GDM1 (cell line): ENCODE data around the gene TBC1D22B.
"Not testable (repeated sequence)": the region's sequence is repeated elsewhere in the genome, so short reads cannot be mapped to it uniquely, and the experiment has no call there.

ENCODE experiments used
- DNase-seq: peaks from one replicate; lab custom pipeline; 2025; lab: John Stamatoyannopoulos, UW

TBC1D22B gene

DNA sequence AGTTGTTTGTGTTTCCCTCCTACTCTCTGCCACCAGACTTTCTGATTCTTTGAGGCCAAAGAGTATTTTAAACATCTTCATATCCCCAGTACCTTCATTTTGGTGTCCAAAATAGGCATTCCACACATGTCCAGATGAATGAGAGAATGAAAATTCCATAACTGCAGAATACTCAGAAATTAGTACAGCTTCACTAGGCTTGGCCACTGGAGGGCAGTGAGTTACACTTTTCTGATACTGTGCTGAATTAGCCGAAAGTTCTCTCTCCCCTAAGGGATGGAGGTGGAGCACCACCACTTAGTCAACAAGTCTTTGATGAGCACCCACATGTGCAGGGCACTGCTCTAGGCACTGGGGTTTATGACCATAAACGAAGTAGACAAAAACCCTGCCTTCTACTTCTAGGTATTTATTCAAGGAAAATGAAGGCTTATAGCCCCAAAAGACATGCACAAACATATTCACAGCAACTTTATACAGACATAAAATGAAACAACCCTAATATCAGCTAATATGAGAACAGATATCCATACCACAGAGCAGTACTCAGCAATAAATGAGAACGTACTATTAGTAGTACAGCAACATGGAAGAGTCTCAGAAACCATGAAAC, 46.4 kb downstream of the TBC1D22B start:
- DNase-seq: no peak

DNA sequence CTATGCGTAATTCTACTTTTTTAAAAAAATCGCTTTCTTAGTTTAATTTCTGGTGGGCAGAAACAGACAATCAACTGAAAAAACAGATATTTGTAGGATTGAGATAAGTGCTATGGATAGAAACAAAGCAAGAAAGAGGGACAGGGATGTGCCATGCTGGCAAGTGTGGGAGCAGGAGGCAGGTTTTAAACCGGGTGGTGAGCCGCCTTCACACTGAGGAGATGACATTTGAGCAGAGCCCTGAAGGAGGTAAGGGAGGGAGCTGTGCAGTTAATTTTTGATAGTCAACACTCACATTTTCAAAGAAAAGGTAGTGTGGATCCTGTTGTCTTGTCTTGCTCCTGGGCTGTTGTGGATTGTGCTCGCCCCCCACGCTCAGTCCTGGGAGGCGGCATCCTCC, 47.2 kb downstream of the TBC1D22B start:
- DNase-seq: no peak

DNA sequence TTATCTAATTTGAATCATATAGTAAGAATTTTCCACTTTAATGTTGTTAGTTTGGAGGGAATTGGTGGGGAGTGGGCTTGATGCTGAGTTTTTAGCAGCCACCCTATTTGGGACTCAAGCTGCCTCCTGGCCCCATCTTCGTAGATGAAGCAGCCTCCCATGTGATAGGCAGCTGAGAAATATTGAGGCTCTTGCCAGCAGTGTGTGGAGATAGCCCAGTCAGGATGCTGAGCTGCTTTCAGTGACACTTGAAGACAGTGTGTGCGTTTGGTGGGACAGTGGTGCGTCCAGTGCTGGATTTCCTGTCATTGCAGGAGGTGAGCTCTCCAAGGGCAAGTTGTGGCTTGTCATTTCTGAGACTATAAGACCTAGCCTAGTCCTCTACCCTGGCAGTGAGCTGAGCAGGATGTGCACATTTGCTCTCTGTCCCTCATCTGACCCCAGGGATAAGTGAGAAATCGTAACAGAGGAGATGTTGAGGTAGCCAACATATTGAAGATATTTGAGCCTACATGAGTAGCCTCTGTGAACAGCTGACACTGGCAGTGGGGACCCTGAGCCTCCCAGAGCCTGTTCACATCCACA, 48.4 kb downstream of the TBC1D22B start:
- DNase-seq: no peak

DNA sequence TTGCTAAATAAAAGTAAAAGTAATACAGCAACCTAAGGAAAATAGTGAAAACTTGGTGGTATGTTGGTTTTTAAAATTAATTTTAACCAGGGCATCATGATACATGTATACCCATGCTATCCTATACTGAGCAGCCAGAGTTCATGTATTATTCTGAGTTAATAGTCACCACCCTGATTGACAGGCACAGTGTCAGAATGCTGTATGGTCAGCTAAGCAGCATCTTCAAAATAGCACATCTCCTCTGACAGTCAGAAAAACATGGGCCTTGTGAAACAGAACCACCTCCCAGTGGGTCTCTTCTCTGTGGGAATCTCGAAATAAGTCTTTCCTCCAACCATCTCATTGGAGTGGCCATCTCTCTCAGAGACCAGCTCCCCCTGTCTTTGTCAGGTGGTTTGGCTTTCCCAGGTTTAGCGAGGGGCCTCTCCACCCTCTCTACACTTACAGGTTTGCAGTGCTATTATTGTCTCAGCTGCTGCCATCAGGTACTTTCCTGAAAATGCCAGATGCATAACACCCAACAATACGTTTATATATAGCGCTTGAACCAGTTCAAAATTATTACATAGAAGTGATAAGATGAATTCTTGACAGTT, 49.2 kb downstream of the TBC1D22B start:
- DNase-seq: no peak

DNA sequence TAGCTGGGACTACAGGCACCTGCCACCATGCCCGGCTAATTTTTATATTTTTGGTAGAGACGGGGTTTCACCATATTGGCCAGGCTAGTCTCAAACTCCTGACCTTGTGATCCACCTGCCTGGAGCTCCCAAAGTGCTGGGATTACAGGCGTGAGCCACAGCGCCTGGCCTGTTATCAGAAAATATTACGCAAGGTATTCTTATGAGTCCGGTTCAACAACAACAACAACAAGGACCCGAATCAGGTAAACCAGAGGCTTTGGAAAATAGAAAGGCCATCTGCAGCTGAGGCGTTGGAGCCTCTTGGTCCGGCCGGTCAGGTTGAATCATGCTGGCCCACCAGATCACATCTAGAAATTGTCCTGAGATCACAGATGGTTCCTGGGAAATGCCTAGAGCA, 49.9 kb downstream of the TBC1D22B start:
- DNase-seq: not testable (repeated sequence)

DNA sequence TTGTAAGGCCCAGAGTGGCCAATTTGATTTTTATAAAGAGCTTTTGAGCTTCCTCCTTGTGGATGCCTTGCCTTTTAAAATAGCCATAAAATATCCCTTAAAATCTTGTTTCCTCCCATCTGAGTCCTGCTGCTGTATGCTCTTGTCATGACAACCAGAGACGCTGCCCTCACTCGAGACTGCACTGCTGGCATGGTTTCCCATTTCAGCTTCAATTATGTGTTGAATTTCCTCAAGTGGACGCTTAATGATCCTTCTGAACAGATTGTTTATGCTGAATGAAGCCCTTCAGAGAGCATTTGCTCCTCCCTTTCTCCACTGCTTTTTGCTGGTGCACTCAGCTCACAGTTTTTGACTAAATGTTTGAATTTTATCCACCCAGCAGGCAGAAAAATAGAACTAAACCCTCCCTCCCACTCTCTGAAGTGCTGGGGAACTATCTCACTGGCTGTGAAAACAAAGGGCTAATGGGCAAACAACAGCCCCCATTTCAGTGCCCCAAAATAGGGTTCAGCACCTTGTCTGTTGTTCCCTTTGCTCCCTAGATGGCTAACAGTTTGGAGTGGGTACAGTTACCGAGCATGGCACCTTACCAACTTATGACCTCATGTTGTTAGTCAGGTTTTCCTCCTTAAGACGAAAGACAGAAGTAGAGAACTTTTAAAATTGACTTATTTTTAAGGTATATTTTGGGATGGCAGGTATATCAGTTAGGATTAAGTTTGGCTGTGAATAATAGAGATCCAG, 50.7 kb downstream of the TBC1D22B start:
- no peak for DNase-seq

DNA sequence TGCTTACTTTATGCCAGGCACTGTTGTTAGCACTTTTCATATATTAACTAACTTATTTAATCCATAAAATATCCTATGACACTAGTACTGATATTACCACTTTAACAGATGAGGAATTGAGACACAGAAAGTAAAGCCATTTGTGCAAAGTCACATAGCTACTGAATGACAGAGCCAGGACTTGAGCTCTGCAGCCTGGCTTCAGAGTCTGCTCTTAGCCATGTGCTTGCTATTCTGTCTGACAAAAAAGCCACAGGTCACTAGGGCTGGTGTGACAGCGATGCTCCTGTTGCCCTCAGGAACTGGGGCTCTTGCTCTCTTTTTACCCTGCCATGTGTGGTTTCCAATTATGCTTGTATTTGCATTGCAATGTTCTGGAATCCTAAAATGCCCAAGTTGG, 51.5 kb downstream of the TBC1D22B start:
- DNase-seq: no peak

DNA sequence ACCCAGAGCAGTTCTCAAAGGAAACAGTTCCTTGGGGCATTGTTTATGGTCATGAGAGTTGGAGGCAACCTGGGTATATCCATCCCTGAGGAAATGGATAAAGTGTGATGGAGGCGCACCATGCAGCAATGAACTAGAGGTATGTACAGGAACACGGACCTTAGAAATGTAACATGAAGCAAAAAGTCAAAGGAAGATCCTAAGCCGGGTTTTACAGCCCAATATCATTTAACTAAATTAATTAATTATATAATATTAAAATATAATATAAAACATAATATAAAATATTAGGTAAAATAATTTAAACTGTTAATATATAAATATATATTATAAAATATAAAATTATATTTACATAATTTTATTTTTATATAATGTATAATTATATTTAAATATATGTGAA, 52.1 kb downstream of the TBC1D22B start:
- DNase-seq: no peak

DNA sequence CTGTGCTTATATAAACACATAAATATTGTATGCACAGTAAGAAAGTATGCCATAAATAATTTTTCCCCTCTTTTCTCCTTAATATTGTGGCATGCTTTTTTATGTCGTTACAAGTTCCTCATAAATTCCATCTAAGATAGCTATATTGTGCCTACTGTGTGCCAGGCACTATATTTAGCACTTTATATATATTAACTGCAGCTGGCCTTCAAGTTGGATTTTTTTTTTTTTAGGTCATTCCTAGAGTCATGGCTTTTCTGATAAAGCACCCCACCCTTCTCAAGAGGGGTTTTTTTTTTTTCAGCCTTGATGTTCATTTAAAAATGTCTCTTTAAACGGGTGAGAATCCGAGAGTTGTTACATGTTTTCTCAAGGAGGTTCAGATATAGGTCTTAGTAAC, 53.4 kb downstream of the TBC1D22B start:
- DNase-seq: no peak

DNA sequence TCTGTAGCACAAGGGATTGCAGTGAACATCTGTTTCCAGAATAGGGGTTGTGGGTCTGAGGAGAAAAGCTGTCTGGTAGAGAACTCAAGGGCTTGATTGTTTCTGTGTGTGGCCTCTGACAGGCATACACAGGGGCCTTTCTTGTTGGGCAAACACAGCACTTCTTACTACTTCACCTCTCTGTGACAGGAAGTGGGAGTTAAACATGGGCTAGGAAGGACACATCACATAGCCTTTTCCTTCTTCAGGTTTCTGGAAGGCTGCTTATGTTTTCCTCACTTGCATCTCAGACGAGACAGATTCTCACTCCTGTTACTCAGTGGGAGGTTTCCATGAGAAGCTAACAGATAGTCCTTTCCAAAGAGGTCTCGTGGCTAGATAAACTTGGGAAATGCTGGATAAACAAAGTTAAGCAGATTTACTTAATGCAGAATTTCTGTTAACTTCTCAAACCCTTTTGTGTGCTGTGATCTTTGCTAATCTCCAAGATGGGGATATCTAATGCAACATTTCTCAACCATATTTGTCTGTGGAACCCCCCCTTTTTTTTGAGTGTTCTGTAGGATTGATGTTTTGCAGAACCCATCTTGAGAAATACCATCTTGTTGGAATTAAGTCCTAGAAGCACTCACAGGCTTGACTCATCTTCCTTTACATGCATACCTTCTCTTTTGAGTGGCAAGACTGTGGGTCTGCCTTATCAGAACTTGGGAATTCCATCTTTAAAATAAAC, 54.3 kb downstream of the TBC1D22B start:
- DNase-seq: no peak

DNA sequence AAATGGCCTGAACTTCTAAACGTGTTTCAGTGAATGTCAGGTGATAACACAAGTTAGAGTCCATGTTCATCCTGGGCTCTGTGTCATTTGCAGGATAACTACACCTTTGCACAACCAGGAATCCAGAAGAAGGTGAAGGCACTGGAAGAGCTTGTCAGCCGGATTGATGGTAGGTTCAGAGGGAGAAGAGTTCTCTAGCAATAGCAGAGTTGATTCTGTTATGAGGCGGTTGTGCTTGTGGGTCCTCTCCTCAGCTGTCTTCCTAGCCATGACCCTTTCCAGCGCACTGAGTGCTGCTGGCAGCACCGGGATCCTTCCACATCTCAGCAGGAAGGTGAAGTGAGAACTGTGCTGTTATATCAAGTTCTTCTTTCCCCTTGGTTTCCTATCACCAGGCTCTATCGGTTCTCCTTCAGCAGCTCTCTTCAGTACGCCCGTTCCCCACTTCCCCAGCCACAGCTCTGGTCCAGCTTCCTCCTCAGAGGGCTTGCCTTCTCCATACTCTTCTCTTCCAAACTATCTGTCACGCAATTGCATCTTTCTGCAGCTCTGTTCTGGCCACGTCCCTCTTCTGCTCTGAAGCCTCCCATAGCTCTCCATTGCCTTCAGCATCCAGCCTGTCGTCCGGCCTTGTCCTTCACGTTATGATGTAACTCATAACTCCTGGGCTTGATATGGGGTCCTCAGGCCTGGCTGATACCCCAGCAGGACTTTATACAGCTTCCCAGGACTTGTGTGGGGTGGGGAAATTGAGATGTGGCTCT, 56.3 kb downstream of the TBC1D22B start:
- peak; percentile 48 for DNase-seq

DNA sequence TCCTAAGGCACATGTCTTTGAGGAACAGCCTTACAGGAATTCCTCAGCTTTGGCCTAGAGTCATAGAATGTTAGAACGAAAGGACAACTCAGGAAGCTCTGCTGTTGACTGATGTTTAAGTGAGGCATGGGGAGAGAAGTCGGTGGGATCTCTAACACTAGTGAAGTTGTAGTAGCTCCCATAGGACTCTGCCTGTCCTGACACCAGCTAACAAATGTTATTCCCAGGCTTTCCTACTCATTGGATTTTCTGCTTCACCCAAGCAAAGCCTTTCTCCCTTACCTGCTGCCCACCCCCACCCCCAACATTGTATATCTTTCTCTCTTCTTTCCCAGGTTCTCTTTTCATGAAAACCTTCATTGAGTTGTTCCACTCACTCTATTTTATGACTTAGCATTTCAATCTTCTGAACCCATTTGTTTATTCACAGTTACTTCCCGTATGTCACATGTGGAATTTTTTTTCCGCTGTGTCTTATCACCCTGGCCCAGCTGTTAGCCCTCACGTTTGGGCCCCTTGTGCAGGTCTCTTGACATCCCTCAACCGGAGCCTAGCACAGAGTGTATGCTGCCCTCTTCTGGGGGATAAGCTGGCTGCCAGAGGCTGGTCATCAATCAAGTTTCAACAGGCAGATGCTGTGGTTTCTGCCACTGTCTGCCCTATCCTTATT, 57.0 kb downstream of the TBC1D22B start:
- DNase-seq: peak; percentile 68

DNA sequence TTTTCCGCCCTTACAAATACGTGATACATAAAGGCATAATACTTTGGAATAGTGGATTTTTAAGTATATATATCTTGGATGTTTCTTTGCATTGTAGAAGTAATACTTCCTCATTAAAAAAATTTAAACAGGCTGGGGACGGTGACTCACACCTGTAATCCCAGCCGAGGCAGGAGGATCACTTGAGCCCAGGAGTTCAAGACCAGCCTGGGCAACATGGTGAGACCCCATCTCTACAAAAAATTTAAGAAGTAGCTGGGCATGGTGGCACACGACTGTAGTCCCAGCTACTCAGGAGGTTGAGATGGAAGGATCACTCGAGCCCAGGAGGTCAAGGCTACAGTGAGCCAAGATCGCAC, 57.6 kb downstream of the TBC1D22B start:
- no peak for DNase-seq

DNA sequence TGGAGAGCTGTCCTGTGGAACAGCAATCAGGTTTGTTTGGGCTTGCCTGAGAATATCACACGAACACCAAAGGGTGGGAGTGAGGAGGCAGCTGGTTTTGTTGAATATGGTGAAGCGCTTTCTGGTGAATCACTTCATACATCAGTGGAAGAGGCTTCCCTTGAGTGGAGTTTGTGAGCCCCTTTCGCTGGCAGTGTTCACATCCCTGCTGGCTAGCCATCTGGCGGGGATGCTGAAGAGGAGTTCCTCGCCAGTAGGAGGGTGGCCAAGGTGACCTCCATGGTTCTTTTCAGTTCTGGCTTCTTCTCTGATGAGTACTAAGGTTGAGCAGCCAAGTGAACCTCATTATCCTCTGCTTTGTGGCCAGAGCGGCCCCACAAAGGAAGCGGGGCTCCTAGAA, 58.5 kb downstream of the TBC1D22B start:
- DNase-seq: no peak

DNA sequence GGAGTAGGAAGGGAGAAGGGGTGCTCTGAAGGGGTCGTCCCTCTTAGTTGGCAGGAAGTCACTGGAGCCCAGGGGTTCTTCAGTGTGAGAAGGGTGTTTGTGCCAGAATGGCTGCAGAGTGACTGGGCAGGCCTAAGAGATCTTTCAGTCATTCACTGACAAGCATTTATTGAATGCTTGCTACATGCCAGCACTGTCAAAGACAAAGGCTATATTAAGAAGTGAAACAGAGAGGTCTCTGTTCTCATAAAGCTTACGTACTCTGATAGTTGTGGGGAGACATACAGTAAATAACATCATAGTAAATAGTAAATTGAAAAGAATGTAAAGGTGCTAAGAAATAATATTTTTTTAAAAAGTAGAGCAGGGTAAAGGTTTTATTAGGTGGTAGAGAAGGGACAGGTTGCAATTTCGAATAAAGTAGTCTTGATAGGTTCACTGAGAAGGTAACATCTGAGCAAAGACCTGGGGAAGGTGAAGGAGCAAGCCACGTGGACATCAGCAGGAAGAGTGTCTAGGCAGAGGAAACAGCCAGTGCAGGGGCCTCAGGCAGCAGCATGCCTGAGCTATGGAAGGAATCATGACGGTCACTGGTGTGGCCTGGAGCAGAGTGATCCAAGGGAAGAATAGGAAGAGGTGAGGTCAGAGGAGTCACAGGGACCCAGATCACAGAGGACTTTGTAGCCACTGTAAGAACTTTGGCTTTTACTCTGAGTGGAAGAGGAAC, 59.9 kb downstream of the TBC1D22B start:
- DNase-seq: no peak

DNA sequence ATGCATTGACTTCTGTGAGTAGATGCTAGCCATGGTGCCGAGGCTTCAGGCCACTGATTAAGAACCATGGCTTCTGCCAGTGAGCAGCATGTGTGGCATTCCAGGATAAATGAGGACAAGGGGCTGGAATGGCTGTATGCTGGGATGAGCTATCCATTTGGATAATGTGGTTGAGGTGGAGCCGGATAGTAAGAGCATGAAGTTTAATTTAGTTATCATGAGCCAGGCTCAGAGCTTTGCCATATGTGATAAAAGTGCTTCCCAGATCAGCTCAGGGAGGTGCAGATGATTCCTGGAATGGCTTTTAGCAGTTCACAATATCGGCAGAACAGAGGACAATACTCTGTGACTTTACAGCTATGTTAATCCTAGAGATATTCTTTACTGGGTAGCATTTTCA, 61.6 kb downstream of the TBC1D22B start:
- DNase-seq: no peak

DNA sequence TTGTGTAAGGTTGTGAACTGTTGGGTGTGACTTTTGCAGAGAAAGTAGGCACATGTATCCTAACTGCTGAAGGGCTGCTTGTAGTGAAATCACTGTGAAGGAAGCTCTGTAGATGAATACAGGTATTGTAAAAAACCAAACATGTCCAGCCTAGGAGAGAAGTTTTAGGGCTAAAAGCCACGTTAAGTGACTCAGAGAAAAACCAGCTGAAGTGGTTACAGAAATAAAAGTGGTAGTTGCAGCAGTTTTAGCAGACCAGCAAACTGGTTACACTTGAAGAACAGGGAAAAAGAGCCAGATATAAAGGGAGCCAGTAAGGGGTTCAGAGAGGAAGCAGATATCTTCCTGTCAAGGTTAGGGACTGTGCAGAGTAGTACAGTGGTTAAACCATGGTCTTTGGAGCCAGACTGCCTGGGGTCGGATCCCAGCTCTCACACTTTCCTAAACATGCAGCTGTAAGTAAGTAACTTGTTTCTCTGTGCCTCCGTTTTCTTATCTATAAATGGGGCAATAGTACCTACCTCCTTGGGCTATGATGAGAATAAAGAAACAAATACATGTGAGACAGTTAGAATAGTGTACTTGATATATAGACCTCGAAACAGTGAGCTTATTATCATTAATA, 62.4 kb downstream of the TBC1D22B start:
- DNase-seq: no peak

DNA sequence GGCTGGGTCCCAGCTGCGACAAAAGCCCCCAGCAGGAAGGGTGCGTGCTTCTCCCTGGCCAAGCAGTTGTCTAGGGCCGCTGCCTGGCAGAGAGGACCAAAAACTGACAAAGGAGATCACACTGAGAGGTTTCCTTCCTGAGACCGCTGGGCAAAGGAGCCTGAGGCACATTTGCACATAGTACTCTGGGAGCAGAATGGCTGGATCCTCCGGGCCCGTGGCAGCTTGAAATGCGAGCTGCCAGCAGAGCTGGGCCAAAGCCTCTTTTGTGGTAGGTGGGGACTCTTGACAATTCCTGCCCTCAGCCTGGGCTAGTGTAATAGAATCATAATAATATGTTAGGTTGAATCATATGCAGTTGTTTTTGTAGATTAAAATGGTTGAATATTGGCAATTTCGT, 63.1 kb downstream of the TBC1D22B start:
- no peak for DNase-seq

DNA sequence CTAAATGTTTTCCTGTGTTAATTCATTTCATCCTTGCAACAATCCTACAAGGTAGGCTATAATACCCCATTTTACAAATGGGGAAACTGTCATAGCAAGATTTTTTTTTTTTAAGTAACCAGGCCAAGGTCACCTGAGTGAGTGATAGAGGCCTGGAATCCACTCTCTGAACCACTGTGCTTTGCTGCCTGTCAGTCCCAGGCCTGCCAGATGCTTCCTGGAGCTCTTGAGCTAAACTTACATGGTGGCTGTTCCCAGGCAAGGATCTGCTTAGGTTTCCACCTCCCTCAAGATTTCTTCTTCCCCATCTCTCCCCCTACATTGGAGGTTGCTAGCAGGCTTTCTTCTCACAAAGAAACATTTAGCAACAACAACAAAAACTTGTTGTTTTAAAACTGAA, 63.5 kb downstream of the TBC1D22B start:
- DNase-seq: no peak
